Kidney tubule cell (primary cell): ENCODE data around the gene MLXIPL.
"Not testable (repeated sequence)": the region's sequence is repeated elsewhere in the genome, so short reads cannot be mapped to it uniquely, and the experiment has no call there.

Experiments used
- DNase-seq: peaks from one replicate; pipeline ENCODE4 v3.0.0-alpha.2; 2018; ENCODE audit warnings: low spot score

The MLXIPL gene

DNA sequence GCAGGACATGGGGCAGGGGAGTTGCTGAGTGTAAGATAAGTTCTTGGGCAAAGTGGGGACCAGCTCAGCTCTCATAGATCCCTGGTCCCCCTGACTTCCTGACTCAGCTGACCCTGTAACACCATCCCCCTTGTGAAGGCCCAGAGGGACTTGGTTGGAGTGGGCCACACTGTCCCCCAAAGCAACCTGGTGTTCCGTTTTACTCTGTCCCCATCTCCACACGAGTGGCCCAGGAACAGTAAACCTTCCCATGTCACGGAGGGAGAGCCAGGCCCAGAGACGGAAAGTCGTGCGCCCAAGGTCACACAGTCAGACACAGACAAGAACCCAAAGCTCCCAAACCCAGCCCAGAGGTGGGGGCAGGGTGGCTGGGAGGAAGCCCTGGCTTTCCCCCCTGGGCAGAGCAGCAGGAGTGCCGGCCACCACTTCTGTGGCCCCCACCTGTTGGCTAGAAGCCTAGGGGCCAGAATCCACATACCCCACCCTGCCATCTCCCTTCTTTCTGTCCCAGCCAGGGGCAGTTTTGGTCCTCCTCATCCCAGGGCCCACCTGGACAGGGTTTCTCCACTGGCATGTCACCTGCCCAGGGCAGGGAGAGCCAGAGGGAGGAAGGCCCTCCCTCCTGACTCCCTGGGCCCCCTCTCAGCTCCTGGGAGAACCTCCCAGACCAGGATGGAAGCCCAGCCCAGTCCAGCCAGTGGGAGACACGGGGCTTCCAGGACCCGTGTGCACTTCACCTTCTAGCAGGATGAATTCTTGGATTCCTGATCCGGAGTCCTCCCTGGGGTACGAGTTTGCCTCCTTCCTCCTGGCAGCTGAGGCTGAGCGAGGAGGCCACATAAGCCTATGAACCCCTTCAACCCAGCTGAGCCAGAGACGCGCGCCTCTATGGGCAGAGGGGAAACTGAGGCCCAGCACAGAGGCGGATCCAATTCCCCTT, 22.7 kb upstream of the MLXIPL start:
- DNase-seq: no peak

DNA sequence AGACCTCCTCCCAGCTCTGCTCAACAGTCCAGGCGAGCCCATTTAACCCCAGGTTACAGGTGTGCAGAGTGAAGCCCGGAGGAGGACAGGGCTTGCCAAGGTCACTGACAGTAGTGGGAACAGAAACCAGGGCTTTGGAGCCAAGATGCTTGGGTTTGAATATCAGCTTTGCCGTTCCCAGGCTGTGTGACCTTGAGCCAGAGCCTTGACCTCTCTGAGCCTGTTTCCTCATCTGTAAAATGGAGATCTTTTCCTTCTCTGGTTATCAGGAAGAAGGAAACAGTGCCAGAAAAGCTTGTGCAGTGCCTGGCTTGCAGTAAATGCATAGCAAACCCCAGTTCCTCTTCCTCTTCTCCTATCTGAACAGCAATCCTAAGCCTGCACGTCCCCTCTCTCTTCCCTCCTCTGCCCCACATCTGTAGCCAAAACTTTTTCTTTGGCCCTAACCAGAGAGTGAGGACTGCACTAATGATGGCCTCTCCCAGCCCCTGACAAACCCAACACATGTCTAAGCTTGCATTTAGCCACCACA, 21.4 kb upstream of the MLXIPL start:
- DNase-seq: no peak

DNA sequence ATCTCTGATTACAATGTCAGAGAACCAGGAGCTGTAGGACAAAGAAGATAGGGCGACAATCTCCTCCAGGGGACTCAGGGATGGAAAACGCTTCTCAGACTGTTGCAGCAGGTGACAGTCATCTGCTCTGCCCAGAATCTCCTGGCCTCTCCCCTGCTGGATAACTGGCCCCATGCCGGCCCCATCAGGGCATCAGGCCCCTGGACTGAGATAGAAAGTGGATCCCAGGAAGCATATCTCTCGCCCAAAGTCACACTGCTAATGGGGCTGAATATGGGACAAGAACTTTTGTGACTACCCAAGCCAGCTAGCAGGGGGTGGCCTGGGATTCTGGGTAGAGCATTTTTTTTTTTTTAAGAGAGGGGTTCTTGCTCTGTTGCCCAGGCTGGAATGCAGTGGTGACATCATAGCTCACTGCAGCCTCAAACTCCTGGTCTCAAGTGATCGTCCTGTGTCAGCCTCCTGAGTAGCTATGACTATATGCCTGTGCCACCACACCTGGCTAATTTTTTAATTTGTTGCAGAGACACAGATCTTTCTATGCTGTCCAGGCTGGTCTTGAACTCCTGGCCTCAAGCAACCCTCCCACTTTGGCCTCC, 20.5 kb upstream of the MLXIPL start:
- peak; percentile 23 for DNase-seq

DNA sequence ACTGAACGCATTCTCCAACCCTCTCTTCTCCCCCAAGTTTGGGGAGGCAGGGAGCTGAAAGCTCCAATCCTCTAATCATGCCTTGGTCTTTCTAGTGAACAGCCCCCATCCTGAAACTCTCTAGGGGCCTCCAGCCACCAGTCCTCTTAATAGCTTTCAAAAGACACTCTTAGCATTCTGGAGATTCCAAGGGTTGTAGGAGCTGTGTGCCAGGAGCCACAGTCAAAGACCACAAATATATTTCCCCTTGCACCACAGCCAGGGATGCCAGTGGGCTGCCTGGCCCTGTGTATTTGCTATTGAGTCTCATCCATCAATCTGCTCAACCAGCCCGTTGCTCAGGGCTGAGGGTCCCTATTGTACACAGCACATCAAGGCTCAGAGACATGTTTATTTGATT, 18.5 kb upstream of the MLXIPL start:
- DNase-seq: no peak

DNA sequence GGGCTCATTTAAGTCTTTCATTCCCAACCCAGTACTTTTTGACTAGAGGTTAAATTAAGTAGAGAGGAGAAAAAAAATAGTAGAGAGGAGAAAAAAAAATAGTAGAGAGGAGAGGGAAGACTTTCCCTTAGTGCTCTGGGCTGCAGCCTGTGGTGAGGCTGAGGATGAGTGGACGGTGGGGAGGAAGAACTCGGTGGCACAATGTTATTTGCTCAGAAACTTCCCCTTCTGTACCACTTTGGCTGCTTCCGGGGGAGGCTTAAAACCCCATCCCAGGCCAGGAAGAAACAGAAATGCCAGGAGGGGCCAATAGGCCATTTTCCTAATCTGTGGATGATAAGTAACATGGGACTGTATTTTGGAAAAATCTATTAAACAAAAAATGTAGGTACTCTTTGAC, 14.6 kb upstream of the MLXIPL start:
- DNase-seq: no peak

DNA sequence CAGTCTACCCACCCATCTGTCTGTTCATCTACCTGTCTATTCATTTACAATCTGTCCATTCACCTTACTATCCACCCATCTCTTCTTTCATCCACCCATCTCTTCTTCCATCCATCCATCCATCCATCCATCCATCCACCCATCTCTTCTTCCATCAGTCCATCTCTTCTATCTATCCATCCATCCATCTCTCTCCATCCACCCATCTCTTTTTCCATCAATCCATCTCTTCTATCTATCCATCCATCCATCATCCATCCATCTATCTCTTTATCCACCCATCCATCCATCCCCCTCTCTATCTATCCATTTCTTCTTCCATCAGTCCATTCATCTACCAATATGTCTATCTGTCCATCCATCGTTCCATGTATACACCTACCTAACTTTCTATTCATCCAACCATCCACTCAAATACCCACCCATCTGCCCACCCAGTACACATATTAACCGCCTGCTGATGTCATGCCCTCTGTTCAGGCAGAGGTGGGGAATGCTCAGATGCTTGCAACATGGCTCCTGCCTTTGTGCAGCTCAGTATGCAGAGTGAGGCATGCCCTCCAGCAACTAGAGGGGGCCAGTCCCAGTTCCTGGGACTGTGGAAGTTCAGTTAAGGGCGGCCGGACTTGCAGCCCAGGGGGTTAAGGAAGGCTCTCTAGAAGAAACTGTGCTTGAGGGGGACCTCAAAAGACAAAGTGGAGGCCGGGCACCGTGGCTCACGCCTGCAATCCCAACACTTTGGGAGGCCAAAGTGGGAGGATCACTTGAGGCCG, 11.3 kb upstream of the MLXIPL start:
- DNase-seq: no peak

DNA sequence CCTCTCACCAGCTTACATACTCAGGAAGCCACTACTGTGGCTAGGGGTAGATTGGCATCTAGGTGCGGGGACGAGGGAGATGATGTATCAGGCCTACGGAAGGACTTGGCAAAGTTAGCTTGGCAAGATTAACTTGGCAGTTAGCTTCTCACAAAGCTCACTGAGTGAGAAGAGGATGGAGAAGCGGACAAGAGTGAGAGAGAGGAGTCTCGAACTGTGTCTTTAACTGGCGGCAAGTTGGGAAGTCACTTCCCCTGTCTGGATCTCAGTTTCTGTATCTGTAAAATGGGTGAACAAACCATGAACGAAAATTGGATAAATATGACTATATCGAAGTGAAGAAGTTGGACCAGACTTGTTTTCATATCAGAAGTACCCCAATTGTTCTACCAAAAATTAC, 9.5 kb upstream of the MLXIPL start:
- DNase-seq: no peak

DNA sequence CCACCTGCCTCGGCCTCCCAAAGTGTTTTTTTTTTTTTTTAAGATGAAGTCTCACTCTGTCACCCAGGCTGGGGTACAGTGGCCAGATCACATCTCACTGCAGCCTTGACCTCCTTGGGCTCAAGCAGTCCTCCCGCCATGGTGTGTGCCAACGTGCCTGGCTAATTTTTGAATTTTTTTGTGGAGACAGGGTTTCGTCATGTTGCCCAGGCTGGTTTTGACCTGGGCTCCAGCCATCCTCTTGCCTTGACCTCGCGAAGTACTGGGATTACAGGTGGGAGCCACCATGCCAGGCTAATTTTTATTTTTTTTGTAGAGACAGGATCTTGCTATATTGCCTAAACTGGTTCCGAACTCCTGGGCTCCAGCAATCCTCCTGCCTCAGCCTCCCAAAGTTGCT, 9.0 kb upstream of the MLXIPL start:
- no peak for DNase-seq

DNA sequence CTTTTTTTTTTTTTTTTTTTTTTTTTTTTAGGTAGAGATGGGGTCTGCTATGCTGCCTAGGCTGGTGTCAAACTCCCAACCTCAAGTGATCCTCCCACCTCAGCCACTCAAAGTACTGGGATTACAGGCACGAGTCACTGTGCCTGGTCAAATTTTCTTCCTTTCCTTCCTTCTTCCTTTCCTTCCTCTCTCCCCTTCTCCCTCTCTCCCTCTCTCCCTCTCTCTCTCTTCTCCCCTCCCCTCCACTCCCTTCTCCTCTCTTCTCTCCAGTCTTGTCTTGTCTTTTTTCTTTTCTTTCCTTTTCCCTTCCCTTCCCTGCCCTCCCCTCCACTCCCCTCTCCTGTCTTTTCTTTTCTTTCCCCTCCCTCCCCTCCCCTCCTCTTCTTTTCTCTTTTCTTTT, 7.2 kb upstream of the MLXIPL start:
- no peak for DNase-seq

DNA sequence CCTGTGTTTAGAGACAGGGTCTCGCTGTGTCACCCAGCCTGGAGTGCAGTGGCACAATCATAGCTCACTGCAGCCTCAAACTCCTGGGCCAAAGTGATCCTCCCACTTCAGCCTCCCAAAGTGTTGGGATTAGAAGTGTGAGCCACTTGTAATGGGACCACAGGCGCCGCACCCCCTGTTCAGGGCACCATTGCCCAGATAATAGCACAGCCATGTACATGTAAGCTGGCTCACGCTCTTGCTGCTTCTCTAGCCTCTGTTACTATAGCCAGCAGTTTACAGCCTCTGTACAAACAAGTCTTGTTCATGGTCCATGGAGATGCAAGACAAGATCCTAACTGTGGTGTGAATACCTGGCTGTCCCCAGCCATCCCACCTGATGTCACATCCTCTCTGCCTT, 4.2 kb upstream of the MLXIPL start:
- no peak for DNase-seq

DNA sequence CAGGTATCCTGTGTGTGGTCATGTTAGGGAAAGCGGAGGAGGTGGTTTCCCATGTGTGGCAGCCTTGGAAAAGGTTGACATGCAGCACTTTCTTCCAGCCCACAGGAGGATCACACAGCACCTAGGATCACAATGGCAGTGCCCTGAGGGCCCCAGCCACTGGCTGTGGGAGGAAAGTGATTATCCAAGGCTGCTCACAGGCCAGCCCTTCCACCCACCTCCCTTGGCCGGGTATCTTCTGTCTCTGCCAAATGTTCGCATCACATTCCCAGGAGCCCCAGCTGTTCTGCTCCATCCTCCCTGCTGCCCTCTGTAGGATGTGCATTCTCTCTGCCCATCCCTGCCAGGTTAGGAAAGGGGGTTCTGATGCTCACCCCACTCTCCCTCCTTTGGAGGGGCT, 2.5 kb upstream of the MLXIPL start:
- DNase-seq: peak; percentile 20

DNA sequence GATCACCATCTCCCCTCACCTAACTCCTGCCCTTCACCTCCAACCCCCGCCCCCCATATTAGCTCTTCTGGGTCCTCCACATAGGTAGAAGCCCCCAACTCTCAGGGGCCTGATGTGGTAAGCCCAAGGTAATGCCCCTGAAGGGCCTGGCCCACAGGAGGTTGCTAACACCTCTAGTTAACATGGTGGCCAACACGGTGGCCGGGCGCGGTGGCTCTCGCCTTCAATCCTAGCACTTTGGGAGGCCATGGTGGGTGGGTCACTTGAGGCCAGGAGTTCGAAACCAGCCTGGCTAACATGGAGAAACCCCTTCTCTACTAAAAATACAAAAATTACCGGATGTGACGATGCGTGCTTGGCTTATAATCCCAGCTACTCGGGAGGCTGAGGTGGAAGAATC, 954 bp upstream of the MLXIPL start:
- no peak for DNase-seq

DNA sequence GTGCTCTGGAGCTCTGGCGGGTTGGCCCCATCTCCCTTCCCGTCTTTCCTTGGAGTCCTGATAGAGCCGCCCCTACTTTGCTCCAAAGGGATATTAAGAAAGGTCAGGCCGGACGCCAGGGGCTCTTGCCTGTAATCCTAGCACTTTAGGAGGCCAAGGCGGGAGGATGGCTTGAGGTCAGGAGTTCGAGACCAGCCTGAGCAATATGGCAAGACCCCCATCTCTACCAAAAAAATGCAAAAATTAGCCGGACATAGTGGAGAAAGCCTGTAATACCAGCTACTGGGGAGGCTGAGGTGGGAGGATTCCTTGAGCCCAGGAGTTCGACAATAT, 313 bp upstream of the MLXIPL start:
- DNase-seq: no peak

DNA sequence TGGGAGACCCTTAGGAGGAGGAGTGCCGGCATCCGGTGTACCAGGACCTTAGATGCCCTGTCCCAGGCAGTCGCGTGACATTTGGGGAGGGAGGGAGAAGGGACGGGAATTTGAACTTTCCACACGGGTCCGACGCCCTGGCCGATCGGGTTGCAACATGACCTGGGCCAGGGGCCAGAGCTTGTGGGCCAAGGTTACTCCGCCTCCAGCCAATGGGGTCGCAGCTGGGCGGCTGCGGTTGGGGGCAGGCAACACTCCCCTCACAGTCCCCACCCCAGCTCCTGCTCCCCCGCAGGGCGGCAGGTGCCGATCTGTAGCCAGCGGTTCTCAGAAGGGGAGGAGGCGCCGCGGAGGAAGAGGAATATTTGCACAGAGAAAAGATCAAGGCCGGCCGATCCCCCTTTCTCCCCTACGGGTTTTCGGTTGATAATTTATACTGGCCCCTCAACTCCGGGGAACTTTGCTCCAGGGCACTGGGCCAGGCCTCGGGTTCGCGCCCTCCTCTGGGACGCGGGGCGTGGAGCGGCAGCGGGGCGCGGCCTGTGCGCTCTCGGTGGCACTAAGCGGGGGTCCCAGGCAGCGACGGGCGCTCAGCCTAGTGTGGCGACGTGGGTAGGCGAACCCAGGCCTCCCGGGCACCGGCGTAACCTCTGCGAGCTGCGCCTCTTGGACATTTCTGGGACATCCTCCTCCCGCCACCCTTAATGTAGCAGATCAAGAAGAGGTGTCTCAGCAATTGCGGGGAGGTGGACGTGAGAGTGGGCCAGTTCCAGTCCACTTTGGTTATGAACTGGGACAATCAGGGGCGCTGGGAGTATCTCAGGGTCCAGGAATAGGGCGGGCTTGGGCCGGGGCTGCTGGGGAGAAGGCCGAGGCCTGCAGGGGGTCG, 1.2 kb downstream of the MLXIPL start:
- no peak for DNase-seq

DNA sequence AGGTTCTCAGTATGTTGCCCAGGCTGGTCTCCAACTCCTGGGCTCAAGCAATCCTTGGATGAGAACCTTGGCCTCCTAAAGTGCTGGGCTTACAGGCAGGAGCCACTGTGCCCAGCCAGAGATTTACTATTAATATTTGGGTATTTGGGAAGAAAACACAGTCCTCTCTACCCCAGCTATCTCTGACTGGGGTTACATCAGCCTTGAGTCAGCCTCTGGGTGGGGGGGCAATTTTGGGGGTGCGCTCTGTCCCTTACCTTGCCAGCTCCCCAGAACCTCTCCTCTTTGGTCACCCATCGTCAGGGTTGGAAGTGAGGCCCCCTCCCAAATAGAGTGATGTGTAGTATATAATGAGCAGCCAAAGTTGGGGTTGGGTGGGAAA, 1.8 kb downstream of the MLXIPL start:
- no peak for DNase-seq

DNA sequence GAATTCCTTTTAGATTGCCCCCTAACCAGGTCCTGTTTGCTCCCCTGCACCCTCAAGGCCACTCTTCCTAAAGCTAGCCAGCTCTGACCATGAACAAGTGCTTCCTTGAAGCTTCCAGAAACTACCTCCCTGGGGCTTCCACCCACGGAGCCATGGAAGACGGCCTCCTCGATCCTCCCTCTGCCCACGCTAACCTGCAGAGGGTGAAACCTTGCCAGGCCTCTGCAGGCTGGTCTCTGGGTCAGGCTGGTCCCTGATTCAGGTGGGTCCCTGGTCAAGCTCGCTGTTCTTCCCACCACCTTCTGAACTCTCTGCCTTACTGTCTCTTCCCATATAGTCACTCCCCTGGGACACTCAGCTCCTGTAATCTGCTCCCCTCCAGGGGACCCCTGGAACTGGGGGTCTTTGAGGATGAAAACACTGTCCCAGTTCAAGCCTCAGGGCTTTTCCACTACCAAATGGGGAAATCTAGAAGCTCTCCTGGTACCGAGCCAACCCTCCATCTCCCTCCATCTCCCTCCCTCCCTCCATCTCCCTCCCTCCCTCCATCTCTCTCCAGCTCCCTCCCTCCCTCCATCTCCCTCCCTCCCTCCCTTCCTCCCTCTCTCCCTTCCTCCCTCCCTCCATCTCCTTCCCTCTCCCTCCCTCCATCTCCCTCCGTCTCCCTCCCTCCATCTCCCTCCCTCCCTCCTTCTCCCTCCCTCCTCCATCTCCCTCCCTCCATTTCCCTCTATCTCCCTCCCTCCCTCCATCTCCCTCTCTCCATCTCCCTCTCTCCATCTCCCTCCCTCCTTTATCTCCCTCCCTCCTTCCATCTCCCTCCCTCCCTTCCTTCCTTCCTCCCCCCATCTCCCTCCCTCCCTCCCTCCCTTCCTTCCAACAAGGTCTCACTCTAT, 2.9 kb downstream of the MLXIPL start:
- no peak for DNase-seq

DNA sequence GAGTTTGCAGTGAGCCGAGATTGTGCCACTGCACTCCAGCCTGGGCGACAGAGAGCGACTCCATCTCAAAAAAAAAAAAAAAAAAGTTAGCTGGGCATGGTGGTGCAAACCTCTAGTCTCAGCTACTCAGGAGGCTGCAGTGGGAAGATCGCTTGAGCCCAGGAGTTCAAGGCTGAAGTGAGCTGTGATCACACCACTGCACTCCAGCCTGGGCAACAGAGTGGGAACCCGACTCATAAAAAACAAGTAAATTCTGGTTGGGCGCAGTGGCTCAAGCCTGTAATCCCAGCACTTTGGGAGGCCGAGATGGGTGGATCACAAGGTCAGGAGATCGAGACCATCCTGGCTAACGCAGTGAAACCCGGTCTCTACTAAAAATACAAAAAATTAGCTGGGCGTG, 4.9 kb downstream of the MLXIPL start:
- not testable (repeated sequence) for DNase-seq

DNA sequence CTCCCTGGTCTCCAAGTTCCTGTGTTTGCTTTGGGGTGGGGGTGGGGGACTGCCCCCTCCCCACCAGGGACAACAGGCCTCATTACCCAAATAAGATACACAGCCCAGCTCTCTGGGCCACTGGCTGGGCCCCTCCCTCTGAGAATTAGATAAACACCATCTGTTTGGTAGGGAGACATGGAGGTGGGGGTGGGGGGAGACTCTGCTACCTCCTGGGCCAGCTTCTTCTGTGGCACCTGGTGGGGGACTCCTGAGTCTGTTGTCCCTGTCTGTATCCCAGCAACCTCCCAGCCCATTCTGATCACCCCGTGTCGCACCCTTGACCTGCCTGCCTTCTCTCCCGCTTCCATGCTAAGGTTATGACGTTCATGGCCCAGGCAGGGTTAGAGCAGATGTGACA, 5.8 kb downstream of the MLXIPL start:
- no peak for DNase-seq

DNA sequence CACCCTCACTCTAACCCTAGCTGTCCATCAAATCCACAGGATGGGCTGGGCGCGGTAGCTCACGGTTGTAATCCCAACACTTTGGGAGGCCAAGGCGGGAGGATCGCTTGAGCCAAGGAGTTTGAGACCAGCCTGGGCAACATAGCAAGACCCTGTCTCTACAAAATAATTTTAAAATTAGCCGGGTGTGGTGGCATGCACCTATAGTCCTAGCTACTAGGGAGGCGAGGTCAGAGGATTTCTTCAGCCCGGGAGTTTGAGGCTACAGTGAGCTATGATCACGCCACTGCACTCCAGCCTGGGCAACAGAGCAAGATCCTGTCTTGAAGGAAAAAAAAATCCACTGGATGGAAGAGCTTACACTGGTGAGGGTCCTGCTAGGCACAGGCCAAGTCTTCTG, 6.8 kb downstream of the MLXIPL start:
- not testable (repeated sequence) for DNase-seq

DNA sequence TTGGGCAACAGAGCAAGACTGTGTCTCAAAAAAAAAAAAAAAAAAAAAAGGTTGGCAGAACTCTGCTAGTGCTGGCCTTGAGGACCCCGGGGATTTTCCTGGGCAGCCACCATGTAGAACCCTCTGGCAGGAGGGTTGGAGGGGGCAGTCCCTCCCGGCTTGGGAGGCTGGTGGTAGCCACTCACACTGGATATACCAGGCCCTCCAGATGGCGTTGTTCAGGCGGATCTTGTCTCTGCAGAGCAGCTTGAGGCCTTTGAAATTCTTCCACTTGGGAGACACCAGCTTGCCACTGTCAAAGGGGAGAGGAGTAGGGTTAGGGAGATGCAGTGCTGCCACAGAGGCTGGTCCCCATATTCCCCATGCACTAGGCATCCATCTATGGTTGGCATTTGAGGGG, 8.4 kb downstream of the MLXIPL start:
- no peak for DNase-seq

DNA sequence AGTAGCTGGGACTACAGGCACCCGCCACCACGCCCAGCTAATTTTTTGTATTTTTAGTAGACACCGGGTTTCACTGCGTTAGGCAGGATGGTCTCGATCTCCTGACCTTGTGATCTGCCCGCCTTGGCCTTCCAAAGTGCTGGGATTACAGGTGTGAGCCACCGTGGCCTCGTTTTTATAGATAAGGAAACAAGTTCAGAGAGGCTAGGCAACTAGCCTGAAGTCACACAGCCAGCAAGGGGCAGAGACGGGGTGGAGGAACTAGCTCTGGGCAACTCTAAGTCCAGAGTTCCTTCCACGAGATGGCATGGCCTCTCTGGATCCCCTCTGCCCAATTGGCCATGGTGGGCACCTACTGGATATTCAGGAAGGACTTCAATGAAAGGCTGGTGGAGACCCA, 9.4 kb downstream of the MLXIPL start:
- DNase-seq: not testable (repeated sequence)
